Right ventricle myocardium inferior (tissue), 1 donor: ENCODE results near the gene SYNJ2. TPM values are rescaled to one million over a fixed set of nuclear protein-coding genes. Genes with fewer than 3 reads are reported as not detected.
"Not testable (repeated sequence)": the region's sequence is repeated elsewhere in the genome, so short reads cannot be mapped to it uniquely, and the experiment has no call there.

Source experiments
- ATAC-seq: fragments of 200-7000 bp; cut with Tn5 transposase; one replicate; pipeline ENCODE4 v1.9.1; 2020; ENCODE audit warnings: mild to moderate bottlenecking, moderate library complexity
- DNase-seq: peaks from one replicate; pipeline ENCODE4 v3.0.0; 2021; ENCODE audit errors: missing footprints
- intact Hi-C: fragments of 100-400 bp; cut with DNase I; formaldehyde crosslinking; loops from one replicate; pipeline ENCODE4 v1.11.0; 2022
- long read RNA-seq: library from polyadenylated mRNA; unstranded; transcript quantifications from one replicate; pipeline ENCODE4 v2.0.0, GENCODE V29; 2021
- total RNA-seq: library from RNA; stranded (reverse); fragmentation: NEBNext Ultra II Directional; extraction: Animal tissue kit (Norgen Biotek cat#: 25700); gene quantifications from one replicate; pipeline ENCODE4 v1.2.1, GENCODE V29; 2021
- donor health status: DM: no; HTN: yes; CAD: no; lungs with severe emphysema.

The SYNJ2 gene, protein sequence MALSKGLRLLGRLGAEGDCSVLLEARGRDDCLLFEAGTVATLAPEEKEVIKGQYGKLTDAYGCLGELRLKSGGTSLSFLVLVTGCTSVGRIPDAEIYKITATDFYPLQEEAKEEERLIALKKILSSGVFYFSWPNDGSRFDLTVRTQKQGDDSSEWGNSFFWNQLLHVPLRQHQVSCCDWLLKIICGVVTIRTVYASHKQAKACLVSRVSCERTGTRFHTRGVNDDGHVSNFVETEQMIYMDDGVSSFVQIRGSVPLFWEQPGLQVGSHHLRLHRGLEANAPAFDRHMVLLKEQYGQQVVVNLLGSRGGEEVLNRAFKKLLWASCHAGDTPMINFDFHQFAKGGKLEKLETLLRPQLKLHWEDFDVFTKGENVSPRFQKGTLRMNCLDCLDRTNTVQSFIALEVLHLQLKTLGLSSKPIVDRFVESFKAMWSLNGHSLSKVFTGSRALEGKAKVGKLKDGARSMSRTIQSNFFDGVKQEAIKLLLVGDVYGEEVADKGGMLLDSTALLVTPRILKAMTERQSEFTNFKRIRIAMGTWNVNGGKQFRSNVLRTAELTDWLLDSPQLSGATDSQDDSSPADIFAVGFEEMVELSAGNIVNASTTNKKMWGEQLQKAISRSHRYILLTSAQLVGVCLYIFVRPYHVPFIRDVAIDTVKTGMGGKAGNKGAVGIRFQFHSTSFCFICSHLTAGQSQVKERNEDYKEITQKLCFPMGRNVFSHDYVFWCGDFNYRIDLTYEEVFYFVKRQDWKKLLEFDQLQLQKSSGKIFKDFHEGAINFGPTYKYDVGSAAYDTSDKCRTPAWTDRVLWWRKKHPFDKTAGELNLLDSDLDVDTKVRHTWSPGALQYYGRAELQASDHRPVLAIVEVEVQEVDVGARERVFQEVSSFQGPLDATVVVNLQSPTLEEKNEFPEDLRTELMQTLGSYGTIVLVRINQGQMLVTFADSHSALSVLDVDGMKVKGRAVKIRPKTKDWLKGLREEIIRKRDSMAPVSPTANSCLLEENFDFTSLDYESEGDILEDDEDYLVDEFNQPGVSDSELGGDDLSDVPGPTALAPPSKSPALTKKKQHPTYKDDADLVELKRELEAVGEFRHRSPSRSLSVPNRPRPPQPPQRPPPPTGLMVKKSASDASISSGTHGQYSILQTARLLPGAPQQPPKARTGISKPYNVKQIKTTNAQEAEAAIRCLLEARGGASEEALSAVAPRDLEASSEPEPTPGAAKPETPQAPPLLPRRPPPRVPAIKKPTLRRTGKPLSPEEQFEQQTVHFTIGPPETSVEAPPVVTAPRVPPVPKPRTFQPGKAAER (N-terminal part only)
- total RNA-seq: 15.0 TPM
- long read RNA-seq, full-length matches to known transcripts: 3 of 11 reads
- long read RNA-seq, partial matches to known transcripts: 8 of 11 reads
- long read RNA-seq, other reads (novel, unspliced or antisense): 0 of 11 reads

- ATAC-seq: peak; percentile 93
- peak; percentile 89 for DNase-seq
- intact Hi-C loops: loop anchor here (1.0 to 5.0 kb wide), 3 partner anchors 46 to 91 kb away; no protein-coding TSS in a partner anchor
These were observed at the start of gene SYNJ2 for GRCh38 chr6:157981395-157982101. Gene SYNJ2 (plus strand): TSS chr6:157981863. CDS start chr6:157981962, 99 bp downstream.

DNA sequence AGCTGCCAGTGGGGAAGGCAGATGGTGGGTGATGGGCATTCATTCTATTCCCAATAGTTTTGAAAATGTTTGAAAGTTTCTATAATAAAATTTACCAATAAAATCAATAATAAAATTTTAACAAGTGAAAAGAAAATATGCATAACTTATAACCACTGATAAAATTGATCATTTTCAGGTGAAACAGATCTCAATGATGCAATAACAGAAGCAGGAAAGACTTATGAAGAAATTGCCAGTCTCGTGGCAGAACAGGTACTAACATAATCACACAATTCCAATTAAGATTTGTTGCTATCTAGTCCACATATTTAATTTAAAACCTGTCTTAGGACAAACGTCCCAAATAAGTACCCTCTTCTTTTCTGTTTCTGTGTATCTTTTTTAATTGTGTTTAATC, 45.9 kb upstream of the SYNJ2 start:
- intact Hi-C loops: no loop called here
- DNase-seq: no peak
- no peak for ATAC-seq

DNA sequence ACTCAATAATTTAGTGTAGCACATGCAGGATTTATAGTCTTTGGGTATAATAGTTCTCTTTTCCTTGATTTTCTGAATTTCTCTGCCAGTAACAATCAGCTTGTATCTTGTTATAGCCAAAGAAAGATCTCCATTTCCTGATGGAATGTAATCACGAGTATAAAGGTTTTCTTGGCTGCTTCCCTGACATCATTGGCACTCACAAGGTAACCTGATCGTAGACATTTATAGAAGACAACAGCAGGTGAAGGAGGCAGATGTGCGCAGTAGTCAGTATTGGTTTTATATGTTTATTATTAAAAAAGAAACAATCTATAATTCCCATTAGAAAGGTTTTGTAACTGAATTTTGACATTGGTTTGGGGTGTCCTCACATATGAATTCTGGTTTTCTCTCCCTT, 44.3 kb upstream of the SYNJ2 start:
- no peak for ATAC-seq

GRCh38 chr6:157937916-157938315, 43.7 kb upstream of the SYNJ2 start:
- ATAC-seq (no peak), DNase-seq (no peak)
- intact Hi-C loops: no loop called here

More for the DNA sequence above, 44.3 kb upstream of the SYNJ2 start:
- DNase-seq: no peak
- intact Hi-C loops: no loop called here

DNA sequence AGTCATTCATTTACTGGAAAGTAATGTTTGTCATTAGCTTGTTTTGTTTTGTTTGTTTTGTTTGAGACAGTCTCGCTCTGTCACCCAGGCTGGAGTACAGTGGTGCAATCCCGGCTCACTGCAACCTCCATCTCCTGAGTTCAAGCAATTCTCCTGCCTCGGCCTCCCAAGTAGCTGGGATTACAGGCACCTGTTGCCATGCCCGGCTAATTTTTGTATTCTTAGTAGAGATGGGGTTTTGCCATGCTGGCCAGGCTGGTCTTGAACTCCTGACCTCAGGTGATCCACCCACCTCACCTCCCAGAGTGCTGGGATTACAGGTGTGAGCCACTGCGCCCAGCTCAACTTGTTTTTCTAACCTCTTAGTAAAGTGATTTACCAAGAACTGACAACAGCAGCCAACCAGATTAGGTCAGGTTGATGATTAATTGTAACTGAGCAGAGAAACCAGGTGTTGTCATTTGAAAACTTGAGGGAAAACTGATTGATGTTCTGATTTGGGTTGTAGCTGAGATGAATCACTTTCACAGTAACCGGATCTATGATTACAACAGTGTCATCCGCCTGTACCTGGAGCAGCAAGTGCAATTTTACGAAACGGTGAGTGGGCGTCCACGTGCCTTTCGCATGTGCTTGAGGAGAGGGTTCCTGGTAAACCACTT, 41.2 kb upstream of the SYNJ2 start:
- intact Hi-C loops: loop anchor here (5.0 kb wide), 1 partner anchor 122 kb away; no protein-coding TSS in a partner anchor

GRCh38 chr6:157941101-157941863, 40.4 kb upstream of the SYNJ2 start:
- DNase-seq (no peak), ATAC-seq (no peak)
- intact Hi-C loops: loop anchor here (5.0 kb wide), 1 partner anchor 121 kb away; no protein-coding TSS in a partner anchor

More for the DNA sequence above, 41.2 kb upstream of the SYNJ2 start:
- not testable (repeated sequence) for ATAC-seq, DNase-seq

DNA sequence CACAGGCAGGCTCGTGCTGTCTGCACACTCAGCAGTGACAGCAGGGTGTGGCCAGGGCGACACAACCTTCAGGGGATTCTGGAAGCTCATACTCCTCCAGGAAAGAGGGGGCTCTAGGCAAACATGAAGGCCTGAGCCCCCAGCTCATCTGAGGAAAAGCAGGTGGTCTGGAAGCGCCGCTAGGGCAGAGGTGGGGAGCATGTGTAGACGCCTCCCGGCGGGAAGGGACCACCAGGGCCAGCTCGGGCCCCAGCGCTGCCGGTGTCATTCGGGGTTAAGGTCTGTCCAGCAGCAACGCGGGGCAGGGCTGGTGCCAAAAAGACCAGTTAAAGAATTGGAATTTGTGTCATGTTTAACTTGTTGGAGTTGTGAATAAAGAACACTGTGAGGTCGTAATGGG, 39.3 kb upstream of the SYNJ2 start:
- no peak for ATAC-seq
- no peak for DNase-seq
- intact Hi-C loops: loop anchor here (5.0 kb wide), 1 partner anchor 120 kb away; no protein-coding TSS in a partner anchor

GRCh38 chr6:157943249-157943963, 38.3 kb upstream of the SYNJ2 start:
- ATAC-seq (no peak), DNase-seq (no peak)
- intact Hi-C loops: loop anchor here (5.0 kb wide), 1 partner anchor 119 kb away; no protein-coding TSS in a partner anchor

DNA sequence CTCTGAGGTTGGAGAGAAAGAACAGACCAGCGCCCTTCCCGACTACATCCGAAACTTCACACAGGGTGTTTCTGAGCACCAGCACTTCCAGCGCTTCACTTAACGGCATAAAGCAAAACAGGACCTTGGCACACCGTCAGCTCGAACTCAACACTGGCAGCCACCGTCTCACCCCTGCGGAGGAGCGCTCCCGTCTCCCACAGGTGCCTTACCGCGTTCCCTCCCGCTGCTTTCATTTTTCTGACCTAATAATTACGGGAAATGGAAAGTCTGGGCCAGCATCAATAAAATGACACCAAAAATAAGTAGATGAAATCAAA, 37.7 kb upstream of the SYNJ2 start:
- intact Hi-C loops: loop anchor here (5.0 kb wide), 1 partner anchor 118 kb away; no protein-coding TSS in a partner anchor
- ATAC-seq: no peak
- DNase-seq: no peak

DNA sequence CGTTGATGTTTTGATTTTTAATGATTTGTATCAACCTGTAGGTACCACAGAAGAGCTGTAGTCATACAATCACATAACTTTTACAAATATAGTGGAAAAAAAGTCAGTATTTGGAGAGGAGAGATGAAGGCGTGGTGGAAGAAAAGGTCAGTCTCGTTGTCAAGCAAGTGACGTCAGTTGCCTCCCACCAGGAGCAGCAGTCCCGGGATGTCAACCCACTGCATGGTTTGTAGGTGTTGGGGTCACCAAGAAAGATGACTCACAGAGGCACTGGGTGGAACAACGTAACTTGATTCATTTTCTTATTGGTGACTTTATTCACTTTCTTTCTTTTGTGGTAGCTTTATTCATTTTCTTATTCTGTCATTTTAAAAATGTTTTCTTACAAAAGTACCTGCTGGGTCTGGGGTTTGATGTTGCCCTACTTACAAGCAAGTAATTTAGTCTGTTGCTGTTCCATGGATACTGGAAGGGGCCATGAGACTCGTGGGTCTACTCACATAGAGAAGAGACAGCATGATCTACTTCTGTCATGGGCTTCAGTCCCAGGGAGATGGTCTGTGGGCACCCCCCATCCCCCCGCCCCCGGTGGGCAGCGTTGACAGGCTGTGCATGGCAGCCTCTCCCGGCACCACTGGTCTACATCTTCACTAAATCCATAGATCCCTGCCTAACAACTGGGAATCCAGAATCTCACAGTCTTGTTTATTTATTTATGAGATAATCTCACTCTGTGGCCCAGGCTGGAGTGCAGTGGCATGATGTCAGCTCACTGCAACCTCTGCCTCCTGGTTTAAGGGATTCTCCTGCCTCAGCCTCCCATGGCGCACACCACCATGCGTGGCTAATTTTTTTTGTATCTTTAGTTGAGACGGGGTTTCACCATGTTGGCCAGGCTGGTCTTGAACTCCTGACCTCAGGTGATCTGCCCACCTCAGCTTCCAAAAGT, 36.4 kb upstream of the SYNJ2 start:
- no peak for ATAC-seq
- DNase-seq: no peak
- intact Hi-C loops: loop anchor here (5.0 kb wide), 1 partner anchor 117 kb away; no protein-coding TSS in a partner anchor

DNA sequence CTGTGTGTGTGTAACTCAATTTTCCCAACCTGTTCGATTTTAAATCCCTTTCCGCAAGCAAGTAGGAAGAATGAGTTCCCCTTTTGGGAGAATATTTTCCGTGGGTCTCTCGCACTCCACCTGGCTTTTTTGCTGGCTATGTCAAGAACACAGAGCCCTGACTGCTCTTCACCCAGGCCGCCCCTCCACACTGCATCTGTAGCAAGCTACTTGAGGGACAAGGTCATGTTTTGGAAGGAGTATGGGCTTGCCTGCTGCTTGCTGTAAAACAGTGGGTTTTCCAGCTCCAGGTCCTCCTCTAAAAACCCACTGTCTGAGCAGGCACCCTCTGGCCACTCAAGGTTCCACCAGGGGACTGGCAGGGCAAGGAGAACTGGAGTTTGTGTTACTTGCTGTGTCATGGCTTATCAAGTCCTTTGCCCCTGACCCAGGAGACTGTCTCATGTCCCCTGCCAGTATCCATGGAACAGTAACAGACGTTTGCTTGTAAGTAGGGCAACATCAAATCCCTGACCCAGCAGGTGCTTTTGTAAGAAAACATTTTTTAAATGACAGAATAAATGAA, 35.5 kb upstream of the SYNJ2 start:
- DNase-seq (no peak), ATAC-seq (no peak)
- intact Hi-C loops: no loop called here

DNA sequence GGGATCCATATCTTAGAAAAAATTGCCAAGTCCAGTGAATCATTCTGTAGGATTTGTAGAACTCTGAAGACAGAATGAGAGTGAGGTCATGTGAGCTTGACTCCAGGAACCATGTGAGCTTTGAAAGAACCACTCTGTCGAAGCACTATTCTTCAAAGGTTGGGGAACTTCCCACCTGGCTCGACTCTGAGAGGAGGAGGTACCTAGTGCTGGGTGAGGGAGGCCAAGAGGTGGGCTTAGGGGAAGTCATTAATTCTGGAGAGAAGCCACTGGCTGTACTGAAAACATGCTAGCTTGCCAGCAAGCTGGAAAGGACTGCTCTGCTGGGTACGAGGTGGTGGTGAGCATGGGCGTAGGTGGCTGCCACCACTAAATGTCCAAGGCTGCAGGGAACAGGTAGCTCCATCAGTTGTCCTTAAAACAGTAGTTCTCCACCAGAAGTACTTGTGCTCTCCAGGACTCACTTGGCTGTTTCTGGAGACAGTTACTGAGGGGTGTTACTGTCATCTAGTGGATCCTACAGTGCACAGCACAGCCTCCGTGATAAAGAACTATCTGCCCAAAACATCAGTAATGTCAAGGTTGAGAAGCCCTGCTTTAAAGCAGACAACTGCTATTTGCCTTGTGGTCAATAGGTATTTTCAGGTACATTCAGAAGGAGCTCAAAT, 34.7 kb upstream of the SYNJ2 start:
- intact Hi-C loops: no loop called here
- DNase-seq: no peak

GRCh38 chr6:157950899-157951298, 30.8 kb upstream of the SYNJ2 start:
- intact Hi-C loops, ATAC-seq, DNase-seq: not testable (repeated sequence)

More for the DNA sequence above, 34.7 kb upstream of the SYNJ2 start:
- ATAC-seq: peak; percentile 70

- ATAC-seq: no peak
- intact Hi-C loops: no loop called here
- no peak for DNase-seq
These were observed 29.8 kb upstream of the SYNJ2 start for GRCh38 chr6:157951828-157952227.
